ENCODE results near the gene PTGES. TPM values are rescaled to one million over a fixed set of nuclear protein-coding genes. Genes with fewer than 3 reads are reported as not detected.
A peak's percentile ranks its signal among the peaks of the same experiment; 100 is the strongest.

The PTGES gene
- total RNA-seq, 1 experiment from 2014 or later, result 2.4 TPM

- H3K36me3 Mint-ChIP-seq (ENCODE audit: insufficient read depth in 1 of 3, low read depth in 3 of 3), result no peaks in the 10 kb centered on the region
- Histone ChIP-seq H3K23ac (ENCODE audit: insufficient read length, low read depth, low read length) (no peak overlapping the region), H3K14ac (ENCODE audit: insufficient read depth, low read length) (no peak overlapping the region), H2BK120ac (ENCODE audit: low read depth, low read length, poor library complexity, severe bottlenecking) (no peak overlapping the region), H2BK12ac (ENCODE audit: insufficient read length, low read depth, low read length) (no peak overlapping the region), H2AK5ac (ENCODE audit: insufficient read length, low read length) (no peak overlapping the region), H3K4me1 (ENCODE audit: insufficient read depth, low read length) (no peaks in the 10 kb centered on the region), H4K5ac (ENCODE audit: insufficient read length, low read depth, low read length) (no peak overlapping the region), H3K56ac (ENCODE audit: insufficient read length, low read depth, low read length) (no peak overlapping the region), H3K27me3 (ENCODE audit: insufficient read depth, low read length) (no peaks in the 10 kb centered on the region), H3K23me2 (ENCODE audit: insufficient read length, low read depth, low read length, poor library complexity, severe bottlenecking) (peaks cover 4% of the 10 kb centered on the region), H2AFZ (ENCODE audit: low read length) (no peak overlapping the region), H3K18ac (ENCODE audit: insufficient read length, low read depth, low read length) (no peak overlapping the region), H2BK20ac (ENCODE audit: low read depth, low read length, poor library complexity, severe bottlenecking) (no peak overlapping the region), H3T11ph (ENCODE audit: low read length) (no peak overlapping the region), H3K27ac (ENCODE audit: insufficient read length, low read depth, low read length) (no peak overlapping the region), H2BK5ac (ENCODE audit: insufficient read length, low read length) (no peak overlapping the region), H3K9me3 (ENCODE audit: control insufficient read depth, low read depth, low read length) (no peaks in the 10 kb centered on the region), H3K4ac (ENCODE audit: low read depth, low read length) (no peak overlapping the region), H4K91ac (ENCODE audit: insufficient read length, low read depth, low read length) (no peak overlapping the region), H4K20me1 (ENCODE audit: control insufficient read depth, insufficient read depth, insufficient read length) (no peaks in the 10 kb centered on the region), H3K79me1 (ENCODE audit: insufficient read depth, low read depth, low read length, poor library complexity, severe bottlenecking) (no peaks in the 10 kb centered on the region), H3K4me2 (ENCODE audit: insufficient read depth, insufficient read length, low read length) (no peak overlapping the region), H2BK15ac (ENCODE audit: low read depth, low read length) (peak overlapping the region; percentile 5; the same call in 1 of the 2 replicates), H3K79me2 (ENCODE audit: insufficient read depth, low read length) (no peaks in the 10 kb centered on the region), H3K9ac (ENCODE audit: extremely low read depth, insufficient read length, low read length) (no peak overlapping the region), H4K8ac (replicated peaks; ENCODE audit: insufficient read length, low read depth, low read length) (no peak overlapping the region)
- no peak for DNase-seq
- peaks cover 8% of the 10 kb centered on the region for H3K27me3 Mint-ChIP-seq (ENCODE audit: low read depth)
- no peak overlapping the region for H3K4me3 Mint-ChIP-seq
- H3K9me3 Mint-ChIP-seq, result no peaks in the 10 kb centered on the region
- H3K27ac Mint-ChIP-seq, result no peak overlapping the region
- WGBS (ENCODE audit: extremely low coverage, insufficient read length, low lambda C conversion rate), result 100% methylated on average over 1 of the region's 6 CpGs
- TF ChIP-seq CTCF (conservative IDR thresholded peaks at IDR 0.05), result no peak
- peaks cover 2 to 10% of the 10 kb centered on the region in 2 experiments; a peak in 3 of 4 replicates for H3K4me1 Mint-ChIP-seq
These were observed 17.3 kb downstream of the PTGES start for GRCh38 chr9:129735546-129735945.

Measured in H9 (cell line).